Aortic smooth muscle cell (primary cell): ENCODE data around the gene ASB11. TPM values are rescaled to one million over a fixed set of nuclear protein-coding genes. Genes with fewer than 3 reads are reported as not detected.

ENCODE experiments used
- total RNA-seq: library from RNA; depleted of rRNA; stranded (reverse); fragments of >200 nt; gene quantifications from 2 replicates; pipeline ENCODE4 v1.2.3, GENCODE V29; 2014

The ASB11 gene
- 0.06 TPM in 1 of 2 replicates, not detected in the other for total RNA-seq

GRCh38 chrX:15315509-15315908 is at the start of gene ASB11:
Gene ASB11, minus strand, starts transcription at chrX:15315640. Its CDS starts 35 bp downstream, at chrX:15315605.

GRCh38 chrX:15335135-15336022 is 19.9 kb upstream of the ASB11 start, which contains the start of gene PIGA:
Gene PIGA, minus strand, starts transcription at chrX:15335523. Its CDS starts 3,593 bp downstream, at chrX:15331930.

GRCh38 chrX:15269618-15270521 is 45.6 kb downstream of the ASB11 start, which contains the start of gene ASB9:
Gene ASB9, minus strand, starts transcription at chrX:15270083. Its CDS starts 209 bp downstream, at chrX:15269874.

Other genes with a start within 250 kb of the ASB11 start
- 1.6 and 2.6 TPM in 2 replicates for gene ASB9, start 45.6 kb downstream of the ASB11 start, total RNA-seq
- gene PIGA, start 19.9 kb upstream of the ASB11 start, total RNA-seq = 9.3 and 9.5 TPM in 2 replicates
- 0.37 and 0.40 TPM in 2 replicates for gene VEGFD, start 68.8 kb upstream of the ASB11 start, total RNA-seq
- gene PIR, start 177.7 kb upstream of the ASB11 start, total RNA-seq = 14.5 and 15.5 TPM in 2 replicates
- gene BMX, start 185.2 kb upstream of the ASB11 start, total RNA-seq = 2.6 and 4.6 TPM in 2 replicates